Measurements from ENCODE around the gene FSD2. TPM values are rescaled to one million over a fixed set of nuclear protein-coding genes. Genes with fewer than 3 reads are reported as not detected.
"Not testable (repeated sequence)": the region's sequence is repeated elsewhere in the genome, so short reads cannot be mapped to it uniquely, and the experiment has no call there.

Gene FSD2
- total RNA-seq, 2 donors from 2014 or later = not detected

GRCh38 chr15:82821396-82821795, 15.5 kb upstream of the FSD2 start:
- H3K36me3 Mint-ChIP-seq (ENCODE audit: insufficient read depth in 2 of 2) = peaks cover 9 to 39% of the 10 kb centered on the region in 2 donors
- ATAC-seq (replicated peaks in 1 of 2); H3K27me3 Mint-ChIP-seq (ENCODE audit: low read depth); H3K4me3 Mint-ChIP-seq; DNase-seq; H3K4me1 Mint-ChIP-seq (ENCODE audit: low read depth); H3K9me3 Mint-ChIP-seq; H3K27ac Mint-ChIP-seq: not testable (repeated sequence)

- Mint-ChIP-seq H3K36me3 (ENCODE audit: insufficient read depth in 2 of 2) (peaks cover 14 to 40% of the 10 kb centered on the region in 2 donors), H3K27me3 (ENCODE audit: low read depth) (no peaks in the 10 kb centered on the region)
These were observed 14.3 kb upstream of the FSD2 start for GRCh38 chr15:82820128-82820527.

GRCh38 chr15:82812994-82813393, 7.1 kb upstream of the FSD2 start:
- no peak for DNase-seq
- Mint-ChIP-seq H3K27me3 (ENCODE audit: low read depth) (peaks cover 5% of the 10 kb centered on the region), H3K27ac (no peak overlapping the region), H3K4me3 (no peak overlapping the region), H3K4me1 (ENCODE audit: low read depth) (peaks cover 37% of the 10 kb centered on the region), H3K9me3 (no peaks in the 10 kb centered on the region), H3K36me3 (ENCODE audit: insufficient read depth in 2 of 2) (peaks cover 11 to 47% of the 10 kb centered on the region in 2 donors)
- ATAC-seq (replicated peaks in 1 of 2) = no peak

More at GRCh38 chr15:82820128-82820527, 14.3 kb upstream of the FSD2 start:
- H3K27ac Mint-ChIP-seq = no peak overlapping the region
- DNase-seq (no peak), ATAC-seq (replicated peaks in 1 of 2) (no peak)
- H3K4me3 Mint-ChIP-seq = no peak overlapping the region
- no peaks in the 10 kb centered on the region for H3K9me3 Mint-ChIP-seq
- H3K4me1 Mint-ChIP-seq (ENCODE audit: low read depth) = no peaks in the 10 kb centered on the region

- DNase-seq = peak; percentile 54 to 64
- Mint-ChIP-seq H3K4me3 (peak overlapping the region; percentile 87 to 94), H3K36me3 (ENCODE audit: insufficient read depth in 2 of 2) (peaks cover 8 to 36% of the 10 kb centered on the region in 2 donors), H3K27me3 (ENCODE audit: low read depth) (peaks cover 17% of the 10 kb centered on the region), H3K9me3 (no peaks in the 10 kb centered on the region), H3K4me1 (ENCODE audit: low read depth) (peaks cover 42% of the 10 kb centered on the region), H3K27ac (peak overlapping the region; percentile 98)
- ATAC-seq (replicated peaks in 1 of 2) = peak in 1 of 2 donors; percentile 12
These were observed 5.1 kb upstream of the FSD2 start for GRCh38 chr15:82810890-82811426.

GRCh38 chr15:82810061-82810889, 4.4 kb upstream of the FSD2 start:
- H3K4me1 Mint-ChIP-seq (ENCODE audit: low read depth) = peaks cover 42% of the 10 kb centered on the region
- H3K9me3 Mint-ChIP-seq = no peaks in the 10 kb centered on the region
- H3K4me3 Mint-ChIP-seq = peak overlapping the region; percentile 87 to 94
- peaks cover 19% of the 10 kb centered on the region for H3K27me3 Mint-ChIP-seq (ENCODE audit: low read depth)
- ATAC-seq (replicated peaks in 1 of 2) = peak; percentile 36 to 44
- peaks cover 4 to 29% of the 10 kb centered on the region in 2 donors for H3K36me3 Mint-ChIP-seq (ENCODE audit: insufficient read depth in 2 of 2)
- DNase-seq = peak; percentile 42 to 57
- peak overlapping the region; percentile 98 for H3K27ac Mint-ChIP-seq

GRCh38 chr15:82809308-82810060, 3.6 kb upstream of the FSD2 start, which contains the start of gene WHAMM:
Gene WHAMM (plus strand): TSS chr15:82809628. CDS start chr15:82809727, 99 bp downstream.
- Mint-ChIP-seq H3K4me1 (ENCODE audit: low read depth) (peaks cover 42% of the 10 kb centered on the region), H3K9me3 (no peaks in the 10 kb centered on the region), H3K4me3 (peak within 1 kb of the TSS; percentile 87 to 94), H3K36me3 (ENCODE audit: insufficient read depth in 2 of 2) (peaks cover 2 to 24% of the 10 kb centered on the region in 2 donors), H3K27ac (peak within 1 kb of the TSS; percentile 98), H3K27me3 (ENCODE audit: low read depth) (peaks cover 19% of the 10 kb centered on the region)
- DNase-seq = peak; percentile 94 to 96
- ATAC-seq (replicated peaks in 1 of 2) = peak; percentile 94

- ATAC-seq (replicated peaks in 1 of 2) = no peak
- Mint-ChIP-seq H3K9me3 (no peaks in the 10 kb centered on the region), H3K36me3 (ENCODE audit: insufficient read depth in 2 of 2) (peaks cover 0 to 17% of the 10 kb centered on the region in 2 donors), H3K27me3 (ENCODE audit: low read depth) (peaks cover 23% of the 10 kb centered on the region), H3K4me3 (peak overlapping the region; percentile 75 to 83), H3K27ac (no peak overlapping the region), H3K4me1 (ENCODE audit: low read depth) (peaks cover 42% of the 10 kb centered on the region)
- DNase-seq = no peak
These were observed 2.8 kb upstream of the FSD2 start for GRCh38 chr15:82808634-82809041.

- no peak for ATAC-seq (replicated peaks in 1 of 2)
- H3K27ac Mint-ChIP-seq = peak overlapping the region; percentile 51
- peaks cover 0 to 15% of the 10 kb centered on the region in 2 donors for H3K36me3 Mint-ChIP-seq (ENCODE audit: insufficient read depth in 2 of 2)
- peaks cover 27% of the 10 kb centered on the region for H3K27me3 Mint-ChIP-seq (ENCODE audit: low read depth)
- no peak overlapping the region for H3K4me3 Mint-ChIP-seq
- peaks cover 42% of the 10 kb centered on the region for H3K4me1 Mint-ChIP-seq (ENCODE audit: low read depth)
- no peaks in the 10 kb centered on the region for H3K9me3 Mint-ChIP-seq
- no peak for DNase-seq
These were observed 2.2 kb upstream of the FSD2 start for GRCh38 chr15:82807920-82808633.

GRCh38 chr15:82804575-82804949, 1.3 kb downstream of the FSD2 start:
- Mint-ChIP-seq H3K27me3 (ENCODE audit: low read depth) (peaks cover 46% of the 10 kb centered on the region), H3K36me3 (ENCODE audit: insufficient read depth in 2 of 2) (no peaks in the 10 kb centered on the region), H3K9me3 (no peaks in the 10 kb centered on the region), H3K4me1 (ENCODE audit: low read depth) (peaks cover 15% of the 10 kb centered on the region), H3K4me3 (no peak overlapping the region), H3K27ac (no peak overlapping the region)
- no peak for ATAC-seq (replicated peaks in 1 of 2)
- no peak for DNase-seq

- peaks cover 11% of the 10 kb centered on the region for H3K4me1 Mint-ChIP-seq (ENCODE audit: low read depth)
- H3K27ac Mint-ChIP-seq = no peak overlapping the region
- peaks cover 52% of the 10 kb centered on the region for H3K27me3 Mint-ChIP-seq (ENCODE audit: low read depth)
- no peaks in the 10 kb centered on the region for H3K36me3 Mint-ChIP-seq (ENCODE audit: insufficient read depth in 2 of 2)
- DNase-seq (no peak), ATAC-seq (replicated peaks in 1 of 2) (no peak)
- no peak overlapping the region for H3K4me3 Mint-ChIP-seq
- no peaks in the 10 kb centered on the region for H3K9me3 Mint-ChIP-seq
These were observed 1.9 kb downstream of the FSD2 start for GRCh38 chr15:82803793-82804574.

- no peak overlapping the region for H3K27ac Mint-ChIP-seq
- H3K27me3 Mint-ChIP-seq (ENCODE audit: low read depth) = peaks cover 53% of the 10 kb centered on the region
These were observed 3.4 kb downstream of the FSD2 start for GRCh38 chr15:82802497-82802896.

More at GRCh38 chr15:82802497-82802896, 3.4 kb downstream of the FSD2 start:
- ATAC-seq (replicated peaks in 1 of 2) = no peak
- no peak overlapping the region for H3K4me3 Mint-ChIP-seq
- peaks cover 5% of the 10 kb centered on the region for H3K4me1 Mint-ChIP-seq (ENCODE audit: low read depth)
- no peaks in the 10 kb centered on the region for H3K9me3 Mint-ChIP-seq
- H3K36me3 Mint-ChIP-seq (ENCODE audit: insufficient read depth in 2 of 2) = no peaks in the 10 kb centered on the region
- no peak for DNase-seq
